GM18858 (cell line): ENCODE data around the gene SBDS.
"Not testable (repeated sequence)": the region's sequence is repeated elsewhere in the genome, so short reads cannot be mapped to it uniquely, and the experiment has no call there.

Source experiments
- ATAC-seq: cut with Tn5 transposase; IDR thresholded peaks from one replicate; pipeline ENCODE4 v1.9.1; 2021; ENCODE audit not compliant: unreplicated experiment

The SBDS gene

GRCh38 chr7:66996444-66997191, 1.2 kb upstream of the SBDS start, which contains the start of gene TYW1:
TYW1 (plus strand) TSS chr7:66996833; CDS start chr7:66996979, 146 bp downstream.
- peak; percentile 83 for ATAC-seq

- ATAC-seq, result peak; percentile 31
Measured at GRCh38 chr7:66994691-66995049, 716 bp downstream of the SBDS start.

- ATAC-seq, result not testable (repeated sequence)
Measured at GRCh38 chr7:66994051-66994450, 1.3 kb downstream of the SBDS start.

GRCh38 chr7:66989552-66989951, 5.8 kb downstream of the SBDS start:
- ATAC-seq, result not testable (repeated sequence)

- not testable (repeated sequence) for ATAC-seq
Measured at GRCh38 chr7:66980336-66980735, 15.1 kb downstream of the SBDS start.

- not testable (repeated sequence) for ATAC-seq
Measured at GRCh38 chr7:66979013-66979412, 16.4 kb downstream of the SBDS start.

- not testable (repeated sequence) for ATAC-seq
Measured at GRCh38 chr7:66978312-66978711, 17.1 kb downstream of the SBDS start.

GRCh38 chr7:66974986-66975590, 20.3 kb downstream of the SBDS start:
- no peak for ATAC-seq

GRCh38 chr7:66970310-66970709, 25.1 kb downstream of the SBDS start:
- ATAC-seq, result no peak

- ATAC-seq, result not testable (repeated sequence)
Measured at GRCh38 chr7:66969001-66969400, 26.4 kb downstream of the SBDS start.

GRCh38 chr7:66967029-66967428, 28.4 kb downstream of the SBDS start:
- ATAC-seq, result no peak

GRCh38 chr7:66964411-66964810, 31.0 kb downstream of the SBDS start:
- ATAC-seq, result no peak

GRCh38 chr7:66961096-66961495, 34.3 kb downstream of the SBDS start:
- no peak for ATAC-seq

GRCh38 chr7:66960192-66960591, 35.2 kb downstream of the SBDS start:
- no peak for ATAC-seq

GRCh38 chr7:66958538-66959350, 36.6 kb downstream of the SBDS start:
- no peak for ATAC-seq

GRCh38 chr7:66957595-66958290, 37.6 kb downstream of the SBDS start:
- no peak for ATAC-seq

- no peak for ATAC-seq
Measured at GRCh38 chr7:66953044-66953427, 42.4 kb downstream of the SBDS start.

GRCh38 chr7:66952343-66953043, 42.9 kb downstream of the SBDS start:
- ATAC-seq, result no peak

- no peak for ATAC-seq
Measured at GRCh38 chr7:66950763-66951162, 44.6 kb downstream of the SBDS start.

- no peak for ATAC-seq
Measured at GRCh38 chr7:66950311-66950710, 45.1 kb downstream of the SBDS start.
